Neural cell (in vitro differentiated cells): Measurements from ENCODE around the gene TSEN54.

ENCODE experiments used
- CTCF ChIP-seq: fragments of 450-650 bp; IDR thresholded peaks from 2 replicates; pipeline ENCODE4 v1.5.1; 2014; ENCODE audit warnings: antibody characterized with exemption, mild to moderate bottlenecking, moderate library complexity; ENCODE audit not compliant: poor library complexity, severe bottlenecking
- EP300 ChIP-seq: fragments of 450-650 bp; conservative IDR thresholded peaks from 2 replicates; pipeline ENCODE4 v1.6.1; 2014; ENCODE audit warnings: antibody characterized with exemption, mild to moderate bottlenecking, moderate library complexity; ENCODE audit not compliant: poor library complexity, severe bottlenecking
- EZH2 ChIP-seq: fragments of 200-600, 300-800 bp; shearing (Covaris generic), sonication (generic); IDR thresholded peaks from 2 replicates; pipeline ENCODE4 v1.6.1; 2014; ENCODE audit warnings: antibody characterized with exemption, low read length, borderline replicate concordance, mild to moderate bottlenecking; ENCODE audit not compliant: insufficient read depth, poor library complexity, severe bottlenecking
- MXI1 ChIP-seq: fragments of 450-650 bp; conservative IDR thresholded peaks from 2 replicates; pipeline ENCODE4 v1.6.1; 2014; ENCODE audit warnings: antibody characterized with exemption, mild to moderate bottlenecking; ENCODE audit not compliant: poor library complexity, severe bottlenecking
- POLR2AphosphoS5 ChIP-seq: IDR thresholded peaks from 2 replicates; pipeline ENCODE4 v1.6.1; 2012
- RAD21 ChIP-seq: fragments of 450-650 bp; conservative IDR thresholded peaks from 2 replicates; pipeline ENCODE4 v1.6.1; 2014; ENCODE audit warnings: antibody characterized with exemption, mild to moderate bottlenecking, moderate library complexity
- SMC3 ChIP-seq: fragments of 450-650 bp; conservative IDR thresholded peaks from 2 replicates; pipeline ENCODE4 v1.6.1; 2014; ENCODE audit warnings: antibody characterized with exemption, mild to moderate bottlenecking, moderate library complexity; ENCODE audit not compliant: poor library complexity
- TAF1 ChIP-seq: IDR thresholded peaks from 2 replicates; pipeline ENCODE4 v1.6.1; 2012; ENCODE audit warnings: low read depth
- TF ChIP-seq, protein P1 (sequence below): IDR thresholded peaks from 2 replicates; pipeline ENCODE4 v1.6.1; 2012; ENCODE audit warnings: borderline replicate concordance

- TF ChIP-seq CTCF (no peak), EP300 (no peak), EZH2 (no peak), POLR2AphosphoS5 (no peak), RAD21 (no peak), SMC3 (no peak), MXI1 (no peak), TAF1 (no peak)
- TF ChIP-seq, protein P1, sequence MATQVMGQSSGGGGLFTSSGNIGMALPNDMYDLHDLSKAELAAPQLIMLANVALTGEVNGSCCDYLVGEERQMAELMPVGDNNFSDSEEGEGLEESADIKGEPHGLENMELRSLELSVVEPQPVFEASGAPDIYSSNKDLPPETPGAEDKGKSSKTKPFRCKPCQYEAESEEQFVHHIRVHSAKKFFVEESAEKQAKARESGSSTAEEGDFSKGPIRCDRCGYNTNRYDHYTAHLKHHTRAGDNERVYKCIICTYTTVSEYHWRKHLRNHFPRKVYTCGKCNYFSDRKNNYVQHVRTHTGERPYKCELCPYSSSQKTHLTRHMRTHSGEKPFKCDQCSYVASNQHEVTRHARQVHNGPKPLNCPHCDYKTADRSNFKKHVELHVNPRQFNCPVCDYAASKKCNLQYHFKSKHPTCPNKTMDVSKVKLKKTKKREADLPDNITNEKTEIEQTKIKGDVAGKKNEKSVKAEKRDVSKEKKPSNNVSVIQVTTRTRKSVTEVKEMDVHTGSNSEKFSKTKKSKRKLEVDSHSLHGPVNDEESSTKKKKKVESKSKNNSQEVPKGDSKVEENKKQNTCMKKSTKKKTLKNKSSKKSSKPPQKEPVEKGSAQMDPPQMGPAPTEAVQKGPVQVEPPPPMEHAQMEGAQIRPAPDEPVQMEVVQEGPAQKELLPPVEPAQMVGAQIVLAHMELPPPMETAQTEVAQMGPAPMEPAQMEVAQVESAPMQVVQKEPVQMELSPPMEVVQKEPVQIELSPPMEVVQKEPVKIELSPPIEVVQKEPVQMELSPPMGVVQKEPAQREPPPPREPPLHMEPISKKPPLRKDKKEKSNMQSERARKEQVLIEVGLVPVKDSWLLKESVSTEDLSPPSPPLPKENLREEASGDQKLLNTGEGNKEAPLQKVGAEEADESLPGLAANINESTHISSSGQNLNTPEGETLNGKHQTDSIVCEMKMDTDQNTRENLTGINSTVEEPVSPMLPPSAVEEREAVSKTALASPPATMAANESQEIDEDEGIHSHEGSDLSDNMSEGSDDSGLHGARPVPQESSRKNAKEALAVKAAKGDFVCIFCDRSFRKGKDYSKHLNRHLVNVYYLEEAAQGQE, result no peak
These were observed 37.2 kb downstream of the TSEN54 start for GRCh38 chr17:75553295-75554110.
